SJCRH30 (cell line): Measurements from ENCODE around the gene MMP20. TPM values are rescaled to one million over a fixed set of nuclear protein-coding genes. Genes with fewer than 3 reads are reported as not detected.

Experiments used
- DNase-seq, 2 experiments: peaks; one replicate each; pipeline ENCODE4 v3.0.0-alpha.2; 2015 to 2020
- H3K27ac ChIP-seq: fragments of 250-450 bp; sonication (Bioruptor Pico); 2 replicates; pipeline ENCODE4 v1.5.1; 2020; ENCODE audit warnings: mild to moderate bottlenecking, moderate library complexity
- H3K27me3 ChIP-seq: fragments of 250-450 bp; sonication (Bioruptor Pico); 2 replicates; pipeline ENCODE4 v1.5.1; 2020; ENCODE audit warnings: mild to moderate bottlenecking, moderate library complexity
- H3K36me3 ChIP-seq: fragments of 250-450 bp; sonication (Bioruptor Pico); 2 replicates; pipeline ENCODE4 v1.5.1; 2020; ENCODE audit warnings: mild to moderate bottlenecking, moderate library complexity
- H3K4me1 ChIP-seq: fragments of 250-450 bp; sonication (Bioruptor Pico); 2 replicates; pipeline ENCODE4 v1.5.1; 2020; ENCODE audit warnings: mild to moderate bottlenecking, moderate library complexity
- H3K4me3 ChIP-seq: fragments of 250-450 bp; sonication (Bioruptor Pico); 2 replicates; pipeline ENCODE4 v1.5.1; 2020; ENCODE audit warnings: mild to moderate bottlenecking, moderate library complexity
- H3K9me3 ChIP-seq: fragments of 250-450 bp; sonication (Bioruptor Pico); replicated peaks from 2 replicates; pipeline ENCODE4 v1.5.1; 2020; ENCODE audit warnings: mild to moderate bottlenecking, moderate library complexity
- total RNA-seq: library from RNA; depleted of rRNA; stranded (reverse); fragments of >200 nt; shearing (Covaris generic); gene quantifications from 2 replicates; pipeline ENCODE4 v1.2.3, GENCODE V29; 2014; rRNA removed

Gene MMP20
- total RNA-seq, 1 experiment from 2014 or later, result not detected

DNA sequence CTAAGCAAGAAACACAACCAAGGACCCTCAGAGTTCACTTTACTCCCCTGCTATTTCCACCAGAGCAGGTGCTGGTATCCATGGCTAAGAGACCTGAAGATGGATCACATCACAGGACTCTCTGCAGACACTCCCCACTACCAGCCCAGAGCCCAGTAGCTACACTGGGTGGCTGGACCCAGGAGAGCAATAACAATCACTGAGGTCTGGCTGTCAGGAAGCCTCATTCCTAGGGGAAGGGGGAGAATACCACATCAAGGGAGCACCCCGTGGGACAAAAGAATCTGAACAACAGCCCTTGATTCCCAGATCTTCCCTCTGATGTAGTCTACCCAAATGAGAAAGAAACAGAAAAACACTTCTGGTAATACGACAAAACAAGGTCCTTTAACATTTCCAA, 85.6 kb downstream of the MMP20 start:
- Histone ChIP-seq H3K4me1 (no peaks in the 10 kb centered on the region), H3K27me3 (no peaks in the 10 kb centered on the region), H3K36me3 (no peaks in the 10 kb centered on the region), H3K27ac (no peak overlapping the region), H3K4me3 (no peak overlapping the region), H3K9me3 (no peaks in the 10 kb centered on the region)
- DNase-seq, result no peak

DNA sequence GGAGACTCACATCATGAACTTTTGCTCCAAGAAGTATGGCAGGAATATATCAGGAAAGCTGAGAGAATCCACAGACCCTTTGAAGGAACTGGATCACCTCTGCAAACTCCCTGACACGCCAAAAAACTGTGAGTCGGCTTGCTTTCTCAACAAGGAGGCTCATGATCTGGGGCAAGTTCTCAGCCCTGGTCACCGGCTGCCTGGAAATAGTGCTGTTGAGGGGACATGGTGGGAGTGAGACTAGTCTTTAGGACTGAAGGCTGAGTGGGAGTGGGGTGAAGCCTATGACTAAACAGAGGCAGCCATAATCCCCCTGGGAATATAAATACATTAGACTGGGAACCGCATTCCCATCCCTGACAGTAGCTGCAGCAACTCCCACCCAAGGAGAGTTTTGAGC, 86.2 kb downstream of the MMP20 start:
- Histone ChIP-seq H3K9me3 (no peaks in the 10 kb centered on the region), H3K27ac (no peak overlapping the region), H3K4me1 (no peaks in the 10 kb centered on the region), H3K4me3 (no peak overlapping the region), H3K36me3 (no peaks in the 10 kb centered on the region), H3K27me3 (no peaks in the 10 kb centered on the region)
- no peak for DNase-seq

DNA sequence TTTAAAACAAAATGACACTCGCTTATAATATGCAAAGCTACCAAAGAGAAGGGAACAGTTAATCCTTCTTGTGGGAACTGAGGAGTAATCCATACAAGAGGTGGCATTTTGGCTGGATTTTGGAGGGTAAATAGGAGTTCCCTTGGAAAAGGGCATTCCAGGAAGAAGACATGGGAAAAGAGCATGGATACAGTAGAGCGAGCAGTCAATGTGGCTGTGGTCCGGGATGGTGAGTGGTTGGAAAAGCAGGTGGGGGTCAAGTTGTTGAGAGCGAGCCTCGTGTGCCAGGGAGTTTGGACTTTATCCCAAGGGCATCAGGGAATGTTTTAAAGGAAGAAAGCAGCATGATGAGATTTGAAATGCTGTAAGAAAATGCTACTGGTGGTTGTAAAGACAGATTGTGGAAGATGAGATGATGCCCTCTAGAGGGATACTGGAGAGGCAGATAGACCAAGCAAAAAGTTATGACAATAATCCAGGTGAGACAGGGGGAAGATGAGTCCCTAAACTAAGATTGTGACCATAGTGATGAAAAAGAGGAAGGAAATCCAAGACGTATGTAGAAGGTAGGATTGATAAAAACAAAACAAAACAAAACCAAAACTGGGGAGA, 90.8 kb downstream of the MMP20 start:
- H3K36me3 ChIP-seq, result no peaks in the 10 kb centered on the region
- no peaks in the 10 kb centered on the region for H3K4me1 ChIP-seq
- DNase-seq, result no peak
- H3K27ac ChIP-seq, result no peak overlapping the region
- H3K27me3 ChIP-seq, result no peaks in the 10 kb centered on the region
- no peak overlapping the region for H3K4me3 ChIP-seq
- no peaks in the 10 kb centered on the region for H3K9me3 ChIP-seq

DNA sequence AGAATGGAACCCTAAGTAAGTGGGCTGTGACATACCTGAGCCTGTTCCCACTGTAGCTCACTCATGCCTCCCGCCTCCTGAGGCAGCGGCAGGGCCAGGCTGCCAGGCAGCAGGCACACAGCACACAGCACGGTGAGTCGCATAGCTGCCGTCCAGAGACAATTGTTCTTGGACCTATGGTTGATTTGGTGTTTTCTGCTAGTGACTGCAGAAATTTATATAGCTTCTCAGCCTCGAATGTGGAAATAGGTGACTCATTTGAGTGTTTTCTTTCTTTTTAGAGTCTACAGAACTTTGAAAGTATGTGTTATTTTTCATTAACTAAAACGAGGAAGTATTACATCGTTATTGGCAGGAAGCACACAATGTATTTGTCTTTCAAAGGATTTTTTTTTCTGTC, 94.6 kb downstream of the MMP20 start, which contains the start of gene MMP7:
TSS of gene MMP7 (minus strand) at position 190 of the 400 bp plus-strand sequence. CDS start at position 143, 47 bp downstream.
- DNase-seq, result no peak
- no peaks in the 10 kb centered on the region for H3K9me3 ChIP-seq
- H3K27me3 ChIP-seq, result no peaks in the 10 kb centered on the region
- no peaks in the 10 kb centered on the region for H3K36me3 ChIP-seq
- no peaks in the 10 kb centered on the region for H3K4me1 ChIP-seq
- no peak within 1 kb of the TSS for H3K4me3 ChIP-seq
- no peak within 1 kb of the TSS for H3K27ac ChIP-seq

DNA sequence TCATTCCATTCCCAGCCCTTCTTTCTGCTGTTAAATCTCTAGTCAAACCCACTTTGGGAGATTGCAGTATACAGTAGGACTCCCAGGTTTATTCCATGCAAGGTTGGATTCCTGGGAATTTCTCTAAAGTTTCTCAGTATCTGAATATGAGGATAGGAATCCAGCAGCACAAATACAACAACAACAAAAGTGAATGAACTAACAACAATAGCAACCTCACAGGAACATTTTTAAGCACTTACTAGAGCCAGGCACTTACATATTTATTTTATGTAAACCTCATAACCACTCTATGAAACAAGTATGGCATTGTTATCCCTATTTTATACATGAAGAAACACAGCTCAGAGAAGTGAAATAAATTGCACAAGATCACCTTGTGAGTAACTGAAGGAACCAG, 96.5 kb downstream of the MMP20 start:
- Histone ChIP-seq H3K4me3 (no peak overlapping the region), H3K4me1 (no peaks in the 10 kb centered on the region), H3K9me3 (no peaks in the 10 kb centered on the region), H3K36me3 (no peaks in the 10 kb centered on the region), H3K27me3 (no peaks in the 10 kb centered on the region), H3K27ac (no peak overlapping the region)
- DNase-seq, result no peak

DNA sequence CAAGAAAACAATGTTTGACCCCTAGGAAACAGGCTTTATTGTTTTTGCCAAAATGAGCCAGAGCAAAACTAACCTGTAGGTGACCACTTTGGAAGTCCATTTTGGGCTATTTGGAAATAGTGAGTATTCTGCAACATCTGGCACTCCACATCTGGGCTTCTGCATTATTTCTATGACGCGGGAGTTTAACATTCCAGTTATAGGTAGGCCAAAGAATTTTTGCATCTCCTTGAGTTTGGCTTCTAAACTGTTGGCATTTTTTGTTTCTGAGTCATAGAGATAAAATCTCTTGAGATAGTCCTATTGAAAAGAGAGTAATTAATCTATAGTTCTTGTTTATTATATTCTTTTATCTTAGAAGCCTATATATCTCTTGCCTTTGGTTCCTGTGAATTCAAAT, 97.4 kb downstream of the MMP20 start:
- Histone ChIP-seq H3K27me3 (no peaks in the 10 kb centered on the region), H3K9me3 (no peaks in the 10 kb centered on the region), H3K4me1 (no peaks in the 10 kb centered on the region), H3K4me3 (no peak overlapping the region), H3K36me3 (no peaks in the 10 kb centered on the region), H3K27ac (no peak overlapping the region)
- no peak for DNase-seq

DNA sequence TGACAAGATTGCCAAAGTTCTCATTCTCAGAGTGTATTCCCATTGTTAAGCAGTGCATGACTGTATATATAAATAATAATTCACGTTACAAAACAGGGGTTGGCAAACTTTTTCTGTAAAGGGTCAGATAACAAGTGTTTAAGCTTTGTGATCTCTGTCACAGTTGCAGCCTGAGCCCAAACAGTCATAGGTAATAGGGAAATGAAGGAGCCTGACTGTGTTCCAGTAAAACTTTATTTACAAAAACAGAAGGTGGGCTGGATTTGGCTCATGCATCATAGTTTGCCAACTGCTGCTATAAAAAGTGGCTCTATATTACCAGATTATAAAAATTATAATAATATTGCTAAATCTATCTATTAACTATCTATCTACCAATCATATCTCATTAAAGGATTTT, 98.1 kb downstream of the MMP20 start:
- H3K4me3 ChIP-seq, result no peak overlapping the region
- no peaks in the 10 kb centered on the region for H3K9me3 ChIP-seq
- H3K27ac ChIP-seq, result no peak overlapping the region
- DNase-seq, result no peak
- H3K27me3 ChIP-seq, result no peaks in the 10 kb centered on the region
- no peaks in the 10 kb centered on the region for H3K4me1 ChIP-seq
- no peaks in the 10 kb centered on the region for H3K36me3 ChIP-seq

Other genes starting within 250 kb of the MMP20 start
- 164 and 188 TPM in 2 replicates for gene TMEM123, start 172.6 kb downstream of the MMP20 start, total RNA-seq
- not detected in 2 replicates for gene MMP7, start 94.6 kb downstream of the MMP20 start, total RNA-seq
- not detected in 2 replicates for gene MMP27, start 80.4 kb upstream of the MMP20 start, total RNA-seq
- gene MMP8, start 99.6 kb upstream of the MMP20 start, total RNA-seq, result not detected in 2 replicates
- gene MMP10, start 155.3 kb upstream of the MMP20 start, total RNA-seq, result not detected in 2 replicates
- not detected in 2 replicates for gene MMP1, start 172.8 kb upstream of the MMP20 start, total RNA-seq
- gene MMP3, start 218.3 kb upstream of the MMP20 start, total RNA-seq, result 0.43 and 0.71 TPM in 2 replicates
- gene MMP12, start 249.7 kb upstream of the MMP20 start, total RNA-seq, result not detected in 2 replicates